K562 (cell line): ENCODE measurements around the gene TOX2. TPM values are rescaled to one million over a fixed set of nuclear protein-coding genes. Genes with fewer than 3 reads are reported as not detected.

Source experiments
- ATAC-seq: fragments of 200-7000 bp; cut with Tn5 transposase; 3 replicates; pipeline ENCODE4 v1.9.1; 2020; ENCODE audit warnings: moderate library complexity
- BruUV-seq: library from RNA; stranded (reverse); fragments of 400-500 nt; replicated peaks from 2 replicates; lab custom pipeline; 2021; lab: Mats Ljungman, UMichigan
- CTCF ChIA-PET: fragments of 300-600 bp; formaldehyde crosslinking; extraction: SDS; loops from one replicate; lab custom pipeline; 2021; ENCODE audit warnings: low intra/inter-chr PET ratio; lab: Yijun Ruan, JAX
- POLR2A ChIA-PET: fragments of 300-600, 350-650 bp; sonication (Branson Sonifier 250); formaldehyde crosslinking; extraction: SDS; loops from one replicate; lab custom pipeline; 2021; ENCODE audit warnings: antibody characterized with exemption, inconsistent platforms; lab: Yijun Ruan, JAX
- DNase-seq, 4 experiments: peaks; one replicate each; pipeline versions ENCODE4 v3.0.0 to v3.0.0-alpha.2; 2011 to 2018; ENCODE audit warnings: low spot score in 3 of 4, mixed read lengths in 3 of 4; ENCODE audit errors: extremely low read depth in 1 of 4
- FAIRE-seq: peaks from 2 replicates; lab custom pipeline; 2011; peaks lifted over from hg19 to GRCh38; lab: Jason Lieb, UNC
- H2AFZ ChIP-seq: 2 replicates; pipeline ENCODE4 v1.6.0; 2011; ENCODE audit warnings: low read depth, low read length, control low read depth, inconsistent platforms
- H3K27ac ChIP-seq: fragments of 200-600 bp; 3 replicates; pipeline ENCODE4 v1.8.0; 2011; ENCODE audit warnings: low read depth, mild to moderate bottlenecking, control low read depth, inconsistent platforms, low read length, moderate library complexity, mixed read lengths; ENCODE audit errors: extremely low read depth
- H3K27me3 ChIP-seq, 2 experiments: fragments of 300-600 bp in 1 of 2; 2 replicates in 1 of 2; 3 replicates in 1 of 2; pipeline versions ENCODE4 v1.6.0 to v1.8.0; 2011; ENCODE audit warnings: inconsistent platforms in 2 of 2, low read length in 2 of 2, mild to moderate bottlenecking in 1 of 2, mixed read lengths in 1 of 2, moderate library complexity in 1 of 2; ENCODE audit not compliant: control insufficient read depth in 2 of 2, insufficient read depth in 2 of 2
- H3K36me3 ChIP-seq: fragments of 300-600 bp; 3 replicates; pipeline ENCODE4 v1.8.0; 2011; ENCODE audit warnings: mild to moderate bottlenecking, low read length, inconsistent platforms; ENCODE audit not compliant: control insufficient read depth, insufficient read depth
- H3K4me1 ChIP-seq, 2 experiments: fragments of 200-600 bp in 1 of 2; replicated peaks in 1 of 2; 2 replicates in 1 of 2; 3 replicates in 1 of 2; pipeline versions ENCODE4 v1.5.1 to v1.8.0; 2011; ENCODE audit warnings: inconsistent platforms in 2 of 2, low read length in 2 of 2, mild to moderate bottlenecking in 1 of 2, mixed read lengths in 1 of 2, moderate library complexity in 1 of 2; ENCODE audit not compliant: control insufficient read depth in 2 of 2, insufficient read depth in 2 of 2
- H3K4me2 ChIP-seq: 2 replicates; pipeline ENCODE4 v1.6.1; 2011; ENCODE audit warnings: low read length, control low read depth, inconsistent platforms, mixed read lengths; ENCODE audit not compliant: insufficient read depth
- H3K4me3 ChIP-seq: fragments of 200-600 bp; sonication (generic), shearing (Covaris generic); 2 replicates; pipeline ENCODE4 v1.5.1; 2016; ENCODE audit warnings: control low read depth, inconsistent platforms
- H3K79me2 ChIP-seq: fragments of 200-600 bp; 3 replicates; pipeline ENCODE4 v1.8.0; 2011; ENCODE audit warnings: low read length, inconsistent platforms; ENCODE audit not compliant: control insufficient read depth, insufficient read depth
- H3K9ac ChIP-seq, 2 experiments: 2 replicates each; pipeline versions ENCODE4 v1.6.0 to v1.6.1; 2011; ENCODE audit warnings: low read depth in 2 of 2, low read length in 2 of 2, control low read depth in 1 of 2, inconsistent platforms in 1 of 2, mild to moderate bottlenecking in 1 of 2, mixed read lengths in 1 of 2; ENCODE audit not compliant: insufficient read depth in 1 of 2
- H3K9me1 ChIP-seq: one replicate; pipeline ENCODE4 v1.6.0; 2011; ENCODE audit warnings: inconsistent platforms, mild to moderate bottlenecking, low read length, moderate library complexity; ENCODE audit not compliant: control insufficient read depth, insufficient read depth
- H3K9me3 ChIP-seq: replicated peaks from 2 replicates; pipeline ENCODE4 v1.5.1; 2011; ENCODE audit warnings: low read depth, low read length, inconsistent platforms; ENCODE audit not compliant: control insufficient read depth, insufficient read depth
- H4K20me1 ChIP-seq: replicated peaks from 2 replicates; pipeline ENCODE4 v1.6.1; 2011; ENCODE audit warnings: low read length, inconsistent platforms, mixed read lengths; ENCODE audit not compliant: control insufficient read depth, insufficient read depth
- NFE2L1 ChIP-seq: fragments of 450-650 bp; IDR thresholded peaks from 2 replicates; pipeline ENCODE4 v1.6.1; 2016; ENCODE audit warnings: missing genetic modification characterization, low read depth, mild to moderate bottlenecking, missing compliant biosample characterization, moderate library complexity, borderline replicate concordance
- POLR2H ChIP-seq: IDR thresholded peaks from 2 replicates; pipeline ENCODE4 v1.6.1; 2016; ENCODE audit warnings: missing genetic modification characterization, low read depth, mild to moderate bottlenecking, control low read depth, missing compliant biosample characterization, moderate library complexity
- SMC3 ChIP-seq: conservative IDR thresholded peaks from 2 replicates; pipeline ENCODE4 v1.6.1; 2011; ENCODE audit warnings: low read depth, low read length, improper control_type of control experiment; ENCODE audit not compliant: insufficient read depth
- SPI1 ChIP-seq: IDR thresholded peaks from 2 replicates; pipeline ENCODE4 v1.6.1; 2011; ENCODE audit warnings: low read depth, low read length, control low read depth, borderline replicate concordance
- SREBF2 ChIP-seq: sonication (generic); formaldehyde crosslinking; IDR thresholded peaks from 2 replicates; pipeline ENCODE4 v1.4.0; 2020; ENCODE audit warnings: mild to moderate bottlenecking, missing genetic modification reagents
- ZNF253 ChIP-seq: fragments of 250-450 bp; sonication (Bioruptor Pico); conservative IDR thresholded peaks from 2 replicates; pipeline ENCODE4 v1.6.1; 2021; ENCODE audit warnings: mild to moderate bottlenecking
- ZNF408 ChIP-seq: fragments of 250-450 bp; sonication (Bioruptor Pico); IDR thresholded peaks from 2 replicates; pipeline ENCODE4 v1.4.0; 2020; ENCODE audit warnings: low read depth, mild to moderate bottlenecking, moderate library complexity
- WGBS: fragments of 100-300 bp; shearing (Covaris generic); methylation state at CpG from one replicate; pipeline ENCODE4 v1.1.6; 2016; ENCODE audit warnings: low coverage, mixed read lengths; ENCODE audit not compliant: insufficient coverage; ENCODE audit errors: missing lambda C conversion rate; 5-methylcytosine and 5-hydroxymethylcytosine counted together
- in situ Hi-C: fragments of 300-500 bp; cut with MboI; formaldehyde crosslinking; loops from 4 replicates; pipeline ENCODE4 v1.15.0; 2018; ENCODE audit warnings: inconsistent platforms, mixed read lengths
- intact Hi-C: fragments of 100-400 bp; cut with micrococcal nuclease; formaldehyde crosslinking; loops from 2 replicates; pipeline ENCODE4 v1.14.2; 2022
- polyA plus RNA-seq, 8 experiments: library from polyadenylated mRNA; depleted of rRNA in 4 of 8; stranded (reverse) in 5 of 8; unstranded in 3 of 8; fragments of >200 nt; fragmentation: Nextera tagmentation in 2 of 8; fragmentation: Illumina TruSeq in 1 of 8; extraction: Ambion mirVana in 2 of 8; extraction: Trizol in 1 of 8; gene quantifications; 2 replicates each; pipeline versions ENCODE4 v1.2.1 to v1.2.3, GENCODE V29; 2011 to 2014; ENCODE audit warnings: inconsistent platforms in 1 of 8, missing spikeins in 1 of 8
- total RNA-seq, 7 experiments: library from RNA; depleted of rRNA in 6 of 7; stranded (reverse); fragments of >200 nt in 6 of 7; fragmentation: Illumina TruSeq in 2 of 7; extraction: Trizol in 2 of 7; gene quantifications; 2 replicates each; pipeline versions ENCODE4 v1.2.1 to v1.2.3, GENCODE V29; 2011 to 2021; ENCODE audit warnings: low replicate concordance in 1 of 7
- TF ChIP-seq, protein P1 (sequence below): IDR thresholded peaks from 2 replicates; pipeline ENCODE4 v1.6.1; 2011; ENCODE audit not compliant: insufficient read length; ENCODE audit errors: extremely low read depth

Gene TOX2
- total and polyA plus RNA-seq, 9 of the 15 experiments (the other 6 are each of a cell fraction or from before 2014, with no cell fraction given) = not detected

DNA sequence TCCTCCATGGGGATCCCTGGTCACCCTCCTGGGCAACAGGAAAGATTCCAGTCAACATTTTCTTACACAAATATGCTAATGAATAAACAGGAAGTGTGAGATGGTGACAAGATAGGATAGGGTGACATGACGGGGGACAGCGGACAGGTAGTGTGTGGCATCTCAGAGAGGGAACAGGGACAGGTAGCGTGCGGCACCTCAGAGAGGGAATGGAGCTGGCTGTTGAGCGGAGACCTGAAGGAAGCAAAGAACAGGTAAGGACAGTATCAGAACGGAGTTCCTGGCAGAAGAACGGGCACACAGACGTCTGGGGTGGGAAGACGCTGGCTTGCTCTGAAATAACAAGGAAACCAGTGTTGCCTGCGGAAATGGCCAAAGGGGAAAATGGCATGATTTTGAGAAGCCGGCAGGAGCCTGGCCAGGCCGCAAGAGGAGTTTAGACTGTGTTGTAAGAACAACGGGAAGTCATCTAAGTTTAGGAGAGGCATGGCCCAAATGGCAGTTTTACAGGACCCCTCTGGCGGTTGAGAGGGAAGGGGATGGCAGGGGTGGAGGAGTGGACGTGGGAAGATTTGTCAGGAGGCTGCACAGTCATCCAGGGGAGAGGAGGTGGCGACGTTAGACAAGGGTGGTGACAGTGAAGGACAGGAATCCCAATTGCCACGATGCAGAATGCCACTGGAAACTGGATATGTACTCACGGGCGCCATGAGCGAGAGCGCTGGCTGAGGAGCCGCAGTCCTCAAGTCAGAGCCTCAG is 160.7 kb downstream of the TOX2 start:
- in situ Hi-C loops (no loop called here), intact Hi-C loops (no loop called here)
- Histone ChIP-seq H3K9ac (no peak overlapping the region), H3K79me2 (no peaks in the 10 kb centered on the region), H3K4me2 (no peak overlapping the region), H3K4me3 (no peak overlapping the region), H3K36me3 (no peaks in the 10 kb centered on the region), H3K27me3 (peaks cover 39 to 74% of the 10 kb centered on the region in 2 experiments), H3K9me3 (no peaks in the 10 kb centered on the region), H3K9me1 (peaks cover 3% of the 10 kb centered on the region), H3K27ac (no peak overlapping the region), H4K20me1 (peaks cover under 1% of the 10 kb centered on the region; the same call in 1 of the 2 replicates), H3K4me1 (no peaks in the 10 kb centered on the region), H2AFZ (no peak overlapping the region)
- DNase-seq = no peak
- FAIRE-seq = no peak
- WGBS = 7% methylated on average over 23 of the region's 23 CpGs
- no TSS peak for BruUV-seq
- CTCF ChIA-PET = no interaction called here
- no peak for ATAC-seq
- TF ChIP-seq POLR2H (tag) = no peak
- TF ChIP-seq SPI1 = no peak
- TF ChIP-seq, protein P1, sequence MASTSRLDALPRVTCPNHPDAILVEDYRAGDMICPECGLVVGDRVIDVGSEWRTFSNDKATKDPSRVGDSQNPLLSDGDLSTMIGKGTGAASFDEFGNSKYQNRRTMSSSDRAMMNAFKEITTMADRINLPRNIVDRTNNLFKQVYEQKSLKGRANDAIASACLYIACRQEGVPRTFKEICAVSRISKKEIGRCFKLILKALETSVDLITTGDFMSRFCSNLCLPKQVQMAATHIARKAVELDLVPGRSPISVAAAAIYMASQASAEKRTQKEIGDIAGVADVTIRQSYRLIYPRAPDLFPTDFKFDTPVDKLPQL = no peak
- TF ChIP-seq ZNF408 (CRISPR knock-in tag) = no peak
- TF ChIP-seq ZNF253 (CRISPR knock-in tag) = no peak
- TF ChIP-seq SREBF2 (CRISPR knock-in tag) = no peak
- no peak for TF ChIP-seq NFE2L1 (tag)
- TF ChIP-seq SMC3 = no peak
- POLR2A ChIA-PET = no interaction called here
